MM.1S (cell line): Measurements from ENCODE around the gene ZP2.
A peak's percentile ranks its signal among the peaks of the same experiment; 100 is the strongest.

ENCODE experiments used
- DNase-seq: peaks from one replicate; pipeline ENCODE4 v3.0.0-alpha.2; 2015
- H2AFZ ChIP-seq: fragments of 300-600 bp; sonication (generic); 2 replicates; pipeline ENCODE4 v1.6.0; 2016; ENCODE audit warnings: antibody characterized with exemption, low read length
- H3F3A ChIP-seq: fragments of 300-600 bp; sonication (generic); 2 replicates; pipeline ENCODE4 v1.6.1; 2016; ENCODE audit warnings: mild to moderate bottlenecking, antibody characterized with exemption, low read length, moderate library complexity, mixed read lengths; ENCODE audit not compliant: insufficient read depth
- H3K27ac ChIP-seq: fragments of 300-600 bp; sonication (generic); 2 replicates; pipeline ENCODE4 v1.5.1; 2016; ENCODE audit warnings: mild to moderate bottlenecking, low read length
- H3K27me3 ChIP-seq: fragments of 300-600 bp; sonication (generic); replicated peaks from 2 replicates; pipeline ENCODE4 v1.6.0; 2016; ENCODE audit warnings: low read length; ENCODE audit not compliant: insufficient read depth
- H3K36me3 ChIP-seq: fragments of 300-600 bp; sonication (generic); replicated peaks from 2 replicates; pipeline ENCODE4 v1.6.1; 2016; ENCODE audit warnings: mild to moderate bottlenecking, low read length, mixed read lengths; ENCODE audit not compliant: insufficient read depth
- H3K4me1 ChIP-seq: fragments of 300-600 bp; sonication (generic); 2 replicates; pipeline ENCODE4 v1.6.1; 2016; ENCODE audit warnings: low read length, mixed read lengths
- H3K4me2 ChIP-seq: fragments of 300-600 bp; sonication (generic); 2 replicates; pipeline ENCODE4 v1.6.0; 2016; ENCODE audit warnings: low read depth, low read length
- H3K4me3 ChIP-seq: fragments of 300-600 bp; sonication (generic); 2 replicates; pipeline ENCODE4 v1.5.1; 2016; ENCODE audit warnings: low read length, mixed read lengths
- H3K79me2 ChIP-seq: fragments of 300-600 bp; sonication (generic); 2 replicates; pipeline ENCODE4 v1.6.1; 2016; ENCODE audit warnings: mixed run types, low read length, mixed read lengths
- H3K9ac ChIP-seq: fragments of 300-600 bp; sonication (generic); 2 replicates; pipeline ENCODE4 v1.6.1; 2016; ENCODE audit warnings: low read length, mixed read lengths
- H3K9me2 ChIP-seq: fragments of 300-600 bp; sonication (generic); replicated peaks from 2 replicates; pipeline ENCODE4 v1.6.1; 2016; ENCODE audit warnings: mild to moderate bottlenecking, low read length, mixed read lengths; ENCODE audit not compliant: insufficient read depth
- H3K9me3 ChIP-seq: fragments of 300-600 bp; sonication (generic); replicated peaks from 2 replicates; pipeline ENCODE4 v1.6.1; 2016; ENCODE audit warnings: mild to moderate bottlenecking, low read length, mixed read lengths; ENCODE audit not compliant: insufficient read depth
- H4K20me1 ChIP-seq: fragments of 300-600 bp; sonication (generic); 2 replicates; pipeline ENCODE4 v1.6.1; 2016; ENCODE audit warnings: mild to moderate bottlenecking, low read length, moderate library complexity, mixed read lengths; ENCODE audit not compliant: insufficient read depth
- CTCF ChIP-seq: fragments of 300-600 bp; sonication (generic); IDR thresholded peaks from 2 replicates; pipeline ENCODE4 v1.5.1; 2016; ENCODE audit warnings: antibody characterized with exemption, low read length, mixed read lengths
- EZH2 ChIP-seq: fragments of 300-600 bp; sonication (generic); optimal IDR thresholded peaks from 2 replicates; pipeline ENCODE3; 2017; ENCODE audit warnings: low read depth, mild to moderate bottlenecking, antibody characterized with exemption, low read length, mixed read lengths
- EZH2phosphoT487 ChIP-seq: fragments of 300-600 bp; sonication (generic); IDR thresholded peaks from 2 replicates; pipeline ENCODE4 v1.6.1; 2018; ENCODE audit warnings: antibody characterized with exemption, low read length

Gene ZP2

GRCh38 chr16:21224800-21225199, 13.4 kb upstream of the ZP2 start:
- no peak for DNase-seq
- no peak for TF ChIP-seq EZH2phosphoT487
- no peak for TF ChIP-seq CTCF
- Histone ChIP-seq H3K79me2 (no peaks in the 10 kb centered on the region), H3K27me3 (no peaks in the 10 kb centered on the region), H2AFZ (no peak overlapping the region), H3K27ac (no peak overlapping the region), H3K4me1 (no peaks in the 10 kb centered on the region), H3K9me3 (no peaks in the 10 kb centered on the region), H3K4me2 (no peak overlapping the region), H3K9me2 (no peaks in the 10 kb centered on the region), H3K36me3 (no peaks in the 10 kb centered on the region), H3F3A (no peaks in the 10 kb centered on the region), H3K9ac (no peak overlapping the region), H4K20me1 (no peaks in the 10 kb centered on the region), H3K4me3 (no peak overlapping the region)

GRCh38 chr16:21223787-21224186, 12.4 kb upstream of the ZP2 start:
- Histone ChIP-seq H3K27ac (no peak overlapping the region), H3F3A (no peaks in the 10 kb centered on the region), H3K9me3 (no peaks in the 10 kb centered on the region), H3K27me3 (no peaks in the 10 kb centered on the region), H3K4me1 (no peaks in the 10 kb centered on the region), H2AFZ (no peak overlapping the region), H3K79me2 (no peaks in the 10 kb centered on the region), H3K4me3 (no peak overlapping the region), H3K4me2 (no peak overlapping the region), H3K9me2 (no peaks in the 10 kb centered on the region), H3K9ac (no peak overlapping the region), H4K20me1 (no peaks in the 10 kb centered on the region), H3K36me3 (no peaks in the 10 kb centered on the region)
- TF ChIP-seq EZH2phosphoT487 (no peak), CTCF (no peak), EZH2 (no peak)
- peak; percentile 28 for DNase-seq

GRCh38 chr16:21222495-21223337, 11.3 kb upstream of the ZP2 start:
- H3K4me1 ChIP-seq, result no peaks in the 10 kb centered on the region
- H3K4me2 ChIP-seq, result no peak overlapping the region
- TF ChIP-seq EZH2 (no peak), CTCF (no peak)
- no peaks in the 10 kb centered on the region for H3K9me2 ChIP-seq
- H3K4me3 ChIP-seq, result no peak overlapping the region
- H4K20me1 ChIP-seq, result no peaks in the 10 kb centered on the region
- no peaks in the 10 kb centered on the region for H3F3A ChIP-seq
- H3K9ac ChIP-seq, result no peak overlapping the region
- no peak for DNase-seq
- H3K27me3 ChIP-seq, result no peaks in the 10 kb centered on the region
- H2AFZ ChIP-seq, result no peak overlapping the region
- H3K36me3 ChIP-seq, result no peaks in the 10 kb centered on the region
- H3K9me3 ChIP-seq, result no peaks in the 10 kb centered on the region
- H3K79me2 ChIP-seq, result no peaks in the 10 kb centered on the region
- H3K27ac ChIP-seq, result no peak overlapping the region
